ENCODE measurements around the gene PLEKHO2. TPM values are rescaled to one million over a fixed set of nuclear protein-coding genes. Genes with fewer than 3 reads are reported as not detected.

PLEKHO2 gene
- total RNA-seq, 6 experiments from 2014 or later: 3.9 to 11.8 (median 5.2) TPM

GRCh38 chr15:64847016-64847415 is 5.3 kb downstream of the PLEKHO2 start:
- no peak for TF ChIP-seq CTCF (IDR thresholded peaks at IDR 0.05)
- no peak for TF ChIP-seq POLR2A (IDR thresholded peaks at IDR 0.05)
- 44% methylated on average over 1 of the region's 3 CpGs for WGBS (ENCODE audit: insufficient coverage, low coverage, low lambda C conversion rate, missing lambda C conversion rate)
- H3K27ac ChIP-seq: no peak overlapping the region
- H3K36me3 ChIP-seq: peaks cover 0 to 10% (median 0%) of the 10 kb centered on the region in 4 donors
- no peaks in the 10 kb centered on the region for H3K27me3 ChIP-seq
- no peak overlapping the region for H3K4me3 ChIP-seq
- intact Hi-C loops (cut with DNase I): no loop called here
- ATAC-seq (no peak), DNase-seq (no peak)
- peaks cover 0 to under 1% (median 0%) of the 10 kb centered on the region in 4 donors for H3K4me1 ChIP-seq
- H3K9me3 ChIP-seq: no peaks in the 10 kb centered on the region

- no peaks in the 10 kb centered on the region for H3K9me3 ChIP-seq
- peaks cover 0 to 10% (median 0%) of the 10 kb centered on the region in 4 donors for H3K36me3 ChIP-seq
- ATAC-seq: no peak
- no peaks in the 10 kb centered on the region for H3K4me1 ChIP-seq
- no peak overlapping the region for H3K27ac ChIP-seq
- TF ChIP-seq CTCF (IDR thresholded peaks at IDR 0.05): no peak
- no peak for TF ChIP-seq POLR2A (IDR thresholded peaks at IDR 0.05)
- 81% methylated on average over 3 of the region's 3 CpGs for WGBS (ENCODE audit: insufficient coverage, low coverage, low lambda C conversion rate, missing lambda C conversion rate)
- DNase-seq: no peak
- no peak overlapping the region for H3K4me3 ChIP-seq
- intact Hi-C loops (cut with DNase I): no loop called here
- no peaks in the 10 kb centered on the region for H3K27me3 ChIP-seq
Observed at GRCh38 chr15:64847448-64847847, 5.7 kb downstream of the PLEKHO2 start.

GRCh38 chr15:64847876-64848716 is 6.4 kb downstream of the PLEKHO2 start:
- Histone ChIP-seq H3K4me3 (no peak overlapping the region), H3K27me3 (no peaks in the 10 kb centered on the region), H3K9me3 (no peaks in the 10 kb centered on the region), H3K36me3 (peaks cover 0 to 10% (median 0%) of the 10 kb centered on the region in 4 donors), H3K4me1 (no peaks in the 10 kb centered on the region), H3K27ac (no peak overlapping the region)
- DNase-seq (no peak), ATAC-seq (no peak)
- TF ChIP-seq CTCF (IDR thresholded peaks at IDR 0.05): no peak
- TF ChIP-seq POLR2A (IDR thresholded peaks at IDR 0.05): no peak
- 82% methylated on average over 3 of the region's 8 CpGs for WGBS (ENCODE audit: insufficient coverage, low coverage, low lambda C conversion rate, missing lambda C conversion rate)
- intact Hi-C loops (cut with DNase I): no loop called here

- H3K4me1 ChIP-seq: no peaks in the 10 kb centered on the region
- no peak for ATAC-seq
- peak overlapping the region in 1 of 3 donors; percentile 13 for H3K27ac ChIP-seq
- no peaks in the 10 kb centered on the region for H3K27me3 ChIP-seq
- H3K36me3 ChIP-seq: peaks cover 0 to 16% (median 0%) of the 10 kb centered on the region in 4 donors
- intact Hi-C loops (cut with DNase I): no loop called here
- DNase-seq: no peak
- no peak overlapping the region for H3K4me3 ChIP-seq
- TF ChIP-seq POLR2A (IDR thresholded peaks at IDR 0.05) (no peak), CTCF (IDR thresholded peaks at IDR 0.05) (no peak)
- H3K9me3 ChIP-seq: no peaks in the 10 kb centered on the region
- WGBS (ENCODE audit: insufficient coverage, low coverage, low lambda C conversion rate, missing lambda C conversion rate): 40% methylated on average over 2 of the region's 4 CpGs
Observed at GRCh38 chr15:64850778-64851502, 9.2 kb downstream of the PLEKHO2 start.
